ENCODE results near the gene DERA.

The DERA gene

GRCh38 chr12:16037533-16037932 is 126.4 kb downstream of the DERA start:
- no peaks in the 10 kb centered on the region for H3K4me1 ChIP-seq (ENCODE audit: control insufficient read depth, insufficient read depth, low read length)
- no peak overlapping the region for H3K27ac ChIP-seq (ENCODE audit: extremely low read depth, low read depth, low read length)
- peaks cover 0 to 3% of the 10 kb centered on the region in 2 experiments; a peak in 1 of 3 replicates for H3K36me3 ChIP-seq (ENCODE audit: control insufficient read depth in 2 of 2, insufficient read depth in 1 of 2, low read length in 2 of 2)
- TF ChIP-seq ZNF488 (tag by site-specific recombination; IDR thresholded peaks at IDR 0.05) = no peak
- no peak for TF ChIP-seq ZNF155 (tag by site-specific recombination; IDR thresholded peaks at IDR 0.05)
- no peak for TF ChIP-seq ZNF362 (tag by site-specific recombination; IDR thresholded peaks at IDR 0.05)
- no peak for TF ChIP-seq ZFP37 (tag by site-specific recombination; IDR thresholded peaks at IDR 0.05)
- no peak for TF ChIP-seq ZBTB11 (tag by site-specific recombination; conservative IDR thresholded peaks at IDR 0.05; ENCODE audit: low read depth)
- TF ChIP-seq INSM2 (tag by site-specific recombination; IDR thresholded peaks at IDR 0.05) = no peak
- TF ChIP-seq GLI2 (tag by site-specific recombination; IDR thresholded peaks at IDR 0.05; ENCODE audit: borderline replicate concordance, low read depth) = no peak
- TF ChIP-seq OSR2 (tag by site-specific recombination; IDR thresholded peaks at IDR 0.05) = no peak
- TF ChIP-seq ZNF843 (tag by site-specific recombination; IDR thresholded peaks at IDR 0.05) = no peak
- TF ChIP-seq ZNF670 (tag by site-specific recombination; IDR thresholded peaks at IDR 0.05; ENCODE audit: low read depth) = no peak
- no peak for TF ChIP-seq ZNF580 (tag by site-specific recombination; IDR thresholded peaks at IDR 0.05)
- no peak for TF ChIP-seq SP7 (tag by site-specific recombination; IDR thresholded peaks at IDR 0.05)
- no peak for TF ChIP-seq HIC1 (tag by site-specific recombination; IDR thresholded peaks at IDR 0.05)
- no peak for TF ChIP-seq ZIC2 (tag by site-specific recombination; IDR thresholded peaks at IDR 0.05)
- no peak for TF ChIP-seq ZNF521 (tag by site-specific recombination; IDR thresholded peaks at IDR 0.05)
- no peak for TF ChIP-seq ZXDB (tag by site-specific recombination; IDR thresholded peaks at IDR 0.05)
- no peaks in the 10 kb centered on the region for H3K9me3 ChIP-seq (ENCODE audit: control insufficient read depth, insufficient read depth, low read depth, low read length)
- ChIA-PET CTCF (interaction anchor here (0.6 kb wide), 1 partner anchor 153 kb away, joined by 3 read pairs; no protein-coding TSS in a partner anchor), POLR2A (no interaction called here)
- H3K4me3 ChIP-seq (ENCODE audit: low read depth, low read length) = no peak overlapping the region

GRCh38 chr12:16043480-16043879 is 132.3 kb downstream of the DERA start:
- no peak overlapping the region for H3K4me3 ChIP-seq (ENCODE audit: low read depth, low read length)
- H3K27ac ChIP-seq (ENCODE audit: extremely low read depth, low read depth, low read length) = no peak overlapping the region
- peaks cover 0 to 3% of the 10 kb centered on the region in 2 experiments; a peak in 1 of 3 replicates for H3K36me3 ChIP-seq (ENCODE audit: control insufficient read depth in 2 of 2, insufficient read depth in 1 of 2, low read length in 2 of 2)
- H3K9me3 ChIP-seq (ENCODE audit: control insufficient read depth, insufficient read depth, low read depth, low read length) = no peaks in the 10 kb centered on the region; the same call in 1 of the 2 replicates
- ChIA-PET POLR2A (no interaction called here), CTCF (no interaction called here)
- H3K4me1 ChIP-seq (ENCODE audit: control insufficient read depth, insufficient read depth, low read length) = no peaks in the 10 kb centered on the region
- no peak for TF ChIP-seq ZNF148 (tag by site-specific recombination; IDR thresholded peaks at IDR 0.05; ENCODE audit: borderline replicate concordance)
- TF ChIP-seq ZNF354C (tag by site-specific recombination; IDR thresholded peaks at IDR 0.05; ENCODE audit: borderline replicate concordance, low read depth) = no peak
- TF ChIP-seq ZFP69B (tag by site-specific recombination; IDR thresholded peaks at IDR 0.05) = no peak
- TF ChIP-seq ZNF837 (tag by site-specific recombination; IDR thresholded peaks at IDR 0.05) = no peak
- TF ChIP-seq ZNF561 (tag by site-specific recombination; IDR thresholded peaks at IDR 0.05; ENCODE audit: borderline replicate concordance) = no peak
- TF ChIP-seq RBAK (tag by site-specific recombination; IDR thresholded peaks at IDR 0.05) = no peak
- TF ChIP-seq ZNF202 (tag by site-specific recombination; IDR thresholded peaks at IDR 0.05; ENCODE audit: borderline replicate concordance) = no peak
- no peak for TF ChIP-seq ZNF155 (tag by site-specific recombination; IDR thresholded peaks at IDR 0.05)
- TF ChIP-seq SP7 (tag by site-specific recombination; IDR thresholded peaks at IDR 0.05) = no peak
- TF ChIP-seq REPIN1 (tag by site-specific recombination; IDR thresholded peaks at IDR 0.05; ENCODE audit: low read depth) = no peak

Data from HEK293 (cell line).